Breast epithelium (tissue), 4 donors: ENCODE results near the gene CD83. TPM values are rescaled to one million over a fixed set of nuclear protein-coding genes. Genes with fewer than 3 reads are reported as not detected.

Experiments
- DNase-seq, 2 donors: peaks; one replicate each; pipeline ENCODE4 v3.0.0-alpha.2; 2019; ENCODE audit warnings: low spot score in 2 of 2
- H3K27ac ChIP-seq, 2 donors: fragments of 200-600 bp; sonication (generic) in 1 of 2; one replicate each; pipeline ENCODE4 v1.5.1; 2016 to 2019; ENCODE audit warnings: mild to moderate bottlenecking in 1 of 2
- H3K27me3 ChIP-seq, 2 donors: fragments of 200-600 bp; sonication (generic) in 1 of 2; one replicate each; pipeline versions ENCODE4 v1.5.1 to v1.6.0; 2017 to 2019; ENCODE audit warnings: control low read depth in 1 of 2, mild to moderate bottlenecking in 1 of 2
- H3K36me3 ChIP-seq: fragments of 200-600 bp; one replicate; pipeline ENCODE4 v1.5.1; 2019
- H3K4me1 ChIP-seq, 2 donors: fragments of 200-600 bp; sonication (generic); one replicate each; pipeline ENCODE4 v1.5.1; 2016 to 2019; ENCODE audit warnings: control low read depth in 1 of 2
- H3K4me3 ChIP-seq, 3 donors: fragments of 200-600 bp; sonication (generic); 1 replicate in 2 of 3; 2 replicates in 1 of 3; pipeline ENCODE4 v1.5.1; 2016 to 2019; ENCODE audit warnings: mild to moderate bottlenecking in 3 of 3, moderate library complexity in 2 of 3
- H3K9me3 ChIP-seq, 2 donors: fragments of 200-600 bp; sonication (generic) in 1 of 2; one replicate each; pipeline ENCODE4 v1.5.1; 2016 to 2019; ENCODE audit warnings: control low read depth in 1 of 2
- CTCF ChIP-seq, 3 donors: fragments of 450-650 bp; IDR thresholded peaks; one replicate each; pipeline ENCODE4 v1.5.1; 2016 to 2017; ENCODE audit warnings: antibody characterized with exemption in 3 of 3, mild to moderate bottlenecking in 3 of 3, moderate library complexity in 3 of 3
- POLR2A ChIP-seq: fragments of 450-650 bp; IDR thresholded peaks from one replicate; pipeline ENCODE4 v1.6.1; 2016; ENCODE audit warnings: antibody characterized with exemption, mild to moderate bottlenecking, moderate library complexity
- POLR2AphosphoS5 ChIP-seq, 3 donors: sonication (generic); formaldehyde crosslinking; IDR thresholded peaks; one replicate each; pipeline ENCODE4 v1.6.1; 2017; ENCODE audit warnings: antibody characterized with exemption in 3 of 3
- intact Hi-C: fragments of 100-400 bp; cut with DNase I; formaldehyde crosslinking; loops from one replicate; pipeline ENCODE4 v1.15.1; 2023; ENCODE audit warnings: low total_unique reads
- total RNA-seq, 3 donors: library from RNA; depleted of rRNA; stranded (reverse); fragments of >200 nt; gene quantifications; one replicate each; pipeline ENCODE4 v1.1.0, GENCODE V29; 2016

Gene CD83
- total RNA-seq, 3 donors from 2014 or later, result 2.9 to 18.4 (median 4.0) TPM

- peaks cover 0 to 7% of the 10 kb centered on the region in 2 donors for H3K27me3 ChIP-seq
- no peak for DNase-seq
- no peak for TF ChIP-seq CTCF (IDR thresholded peaks at IDR 0.05)
- no peak for TF ChIP-seq POLR2A
- TF ChIP-seq POLR2AphosphoS5 (IDR thresholded peaks at IDR 0.05), result no peak
- intact Hi-C loops, result no loop called here
- H3K4me3 ChIP-seq, result no peak overlapping the region
- H3K4me1 ChIP-seq, result no peaks in the 10 kb centered on the region
- no peaks in the 10 kb centered on the region for H3K9me3 ChIP-seq
- no peaks in the 10 kb centered on the region for H3K36me3 ChIP-seq
- H3K27ac ChIP-seq, result no peak overlapping the region
Measured at GRCh38 chr6:14100966-14101365, 16.6 kb upstream of the CD83 start.

DNA sequence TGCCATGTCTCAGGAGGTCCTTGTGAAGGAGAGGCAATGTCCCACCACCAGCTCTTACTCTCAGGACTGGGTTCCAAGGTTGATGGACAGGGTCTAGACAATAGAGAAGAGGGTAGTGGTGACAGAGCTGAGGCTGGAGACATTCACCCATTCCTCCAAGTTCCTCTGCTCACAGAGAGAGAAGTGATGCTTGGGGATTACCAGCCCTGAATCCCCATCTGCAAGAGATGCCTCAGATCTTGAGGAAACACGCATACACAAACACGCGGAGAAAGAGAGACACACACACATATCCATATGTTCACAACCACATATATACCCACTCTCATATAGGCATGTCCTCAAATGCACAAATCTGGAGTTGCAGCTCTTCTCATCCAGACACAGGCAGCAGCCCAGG lies 15.2 kb upstream of the CD83 start:
- no peak overlapping the region for H3K27ac ChIP-seq
- H3K4me1 ChIP-seq, result no peaks in the 10 kb centered on the region
- no peaks in the 10 kb centered on the region for H3K36me3 ChIP-seq
- peaks cover 0 to 7% of the 10 kb centered on the region in 2 donors for H3K27me3 ChIP-seq
- intact Hi-C loops, result no loop called here
- H3K9me3 ChIP-seq, result no peaks in the 10 kb centered on the region
- DNase-seq, result no peak
- no peak overlapping the region for H3K4me3 ChIP-seq
- TF ChIP-seq POLR2AphosphoS5 (IDR thresholded peaks at IDR 0.05) (no peak), CTCF (IDR thresholded peaks at IDR 0.05) (no peak), POLR2A (no peak)

DNA sequence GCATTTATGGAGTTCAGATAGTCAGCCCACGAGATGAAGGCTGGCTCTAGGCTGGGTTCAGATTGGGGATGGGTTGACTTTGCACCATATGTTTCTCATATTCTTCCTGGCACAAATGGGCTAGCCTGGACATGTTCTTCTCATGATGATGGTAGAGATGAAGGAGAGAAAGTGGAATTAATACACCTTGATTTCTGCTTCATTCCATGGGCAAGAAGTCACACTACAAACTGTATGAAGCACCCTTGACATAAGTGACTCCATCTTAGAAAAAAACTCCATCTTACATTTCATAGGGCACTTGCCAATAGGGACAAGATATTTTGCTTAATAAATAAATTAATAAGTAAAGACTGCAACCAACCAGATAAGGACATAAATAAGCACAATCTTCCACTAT lies 12.0 kb upstream of the CD83 start:
- Histone ChIP-seq H3K27ac (no peak overlapping the region), H3K36me3 (no peaks in the 10 kb centered on the region), H3K9me3 (no peaks in the 10 kb centered on the region), H3K4me1 (no peaks in the 10 kb centered on the region), H3K27me3 (peaks cover 0 to 7% of the 10 kb centered on the region in 2 donors), H3K4me3 (no peak overlapping the region)
- TF ChIP-seq POLR2AphosphoS5 (IDR thresholded peaks at IDR 0.05) (no peak), CTCF (IDR thresholded peaks at IDR 0.05) (no peak), POLR2A (no peak)
- intact Hi-C loops, result no loop called here
- no peak for DNase-seq

DNA sequence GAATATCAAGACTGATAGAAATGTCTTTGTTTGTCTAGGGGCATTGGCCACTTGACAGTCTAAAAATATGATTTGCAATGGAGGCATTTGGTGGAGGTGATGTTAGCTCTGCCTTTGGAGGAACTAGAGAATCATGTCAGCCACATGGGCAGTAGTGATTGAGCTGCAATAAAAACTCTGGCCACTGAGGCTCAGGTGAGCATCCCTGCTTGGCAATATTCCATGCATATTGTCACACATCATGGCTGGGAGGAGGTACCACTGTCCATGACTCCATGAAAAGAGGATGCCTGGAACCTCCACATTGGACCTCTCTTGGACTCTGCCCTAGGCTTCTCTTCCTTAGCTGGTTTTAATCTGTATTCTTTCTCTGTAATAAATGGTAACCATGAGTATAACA lies 10.6 kb upstream of the CD83 start:
- H3K9me3 ChIP-seq, result no peaks in the 10 kb centered on the region
- no peaks in the 10 kb centered on the region for H3K36me3 ChIP-seq
- TF ChIP-seq CTCF (IDR thresholded peaks at IDR 0.05) (no peak), POLR2AphosphoS5 (IDR thresholded peaks at IDR 0.05) (no peak), POLR2A (no peak)
- DNase-seq, result no peak
- H3K27ac ChIP-seq, result no peak overlapping the region
- no peak overlapping the region for H3K4me3 ChIP-seq
- intact Hi-C loops, result no loop called here
- no peaks in the 10 kb centered on the region for H3K4me1 ChIP-seq
- peaks cover 0 to 7% of the 10 kb centered on the region in 2 donors for H3K27me3 ChIP-seq

DNA sequence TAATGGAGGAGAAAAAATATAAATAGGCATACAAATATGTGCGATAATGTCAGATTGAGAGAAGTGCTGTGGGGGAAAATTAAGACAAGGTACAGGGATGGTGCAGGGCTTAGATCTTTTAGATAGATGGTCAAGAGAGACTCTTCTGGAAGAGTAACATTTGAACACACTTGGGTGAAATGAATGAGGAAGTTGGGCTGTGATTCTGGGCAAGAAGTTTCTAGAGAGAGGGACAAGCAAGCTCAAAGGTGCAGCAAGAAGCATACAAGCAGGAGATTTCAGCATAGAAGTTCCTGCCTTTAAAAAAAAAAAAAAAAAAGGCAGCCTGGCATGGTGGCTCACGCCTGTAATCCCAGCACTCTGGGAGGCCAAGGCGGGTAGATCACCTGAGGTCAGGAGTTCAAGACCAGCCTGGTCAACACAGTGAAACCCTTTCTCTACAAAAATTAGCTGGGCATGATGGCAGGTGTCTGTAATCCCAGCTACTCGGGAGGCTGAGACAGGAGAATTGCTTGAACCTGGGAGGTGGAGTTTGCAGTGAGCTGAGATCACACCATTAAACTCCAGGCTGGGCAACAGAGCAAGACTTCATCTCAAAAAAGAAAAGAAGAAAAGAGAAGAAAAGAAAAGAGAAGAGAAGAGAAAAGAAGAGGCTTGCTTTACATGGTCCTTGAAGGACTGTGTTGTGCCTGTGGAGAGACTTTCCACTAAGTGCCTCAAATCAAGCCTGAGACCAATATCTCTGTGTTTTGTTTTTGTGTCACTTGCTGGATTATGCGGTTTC lies 9.7 kb upstream of the CD83 start:
- TF ChIP-seq POLR2AphosphoS5 (IDR thresholded peaks at IDR 0.05) (no peak), CTCF (IDR thresholded peaks at IDR 0.05) (no peak), POLR2A (no peak)
- intact Hi-C loops, result no loop called here
- Histone ChIP-seq H3K9me3 (no peaks in the 10 kb centered on the region), H3K36me3 (no peaks in the 10 kb centered on the region), H3K27ac (peak overlapping the region in 1 of 2 donors; percentile 78), H3K4me3 (no peak overlapping the region), H3K27me3 (peaks cover 0 to 7% of the 10 kb centered on the region in 2 donors), H3K4me1 (no peaks in the 10 kb centered on the region)
- no peak for DNase-seq
